ENCODE results near the gene ALK.

Gene ALK

GRCh38 chr2:29308366-29308765 is 613.0 kb downstream of the ALK start:
- no peak for DNase-seq

GRCh38 chr2:29307519-29307918 is 613.9 kb downstream of the ALK start:
- no peak for DNase-seq

- DNase-seq, result no peak
Measured at GRCh38 chr2:29305762-29306161, 615.6 kb downstream of the ALK start.

GRCh38 chr2:29304399-29305060 is 616.9 kb downstream of the ALK start:
- DNase-seq, result no peak

GRCh38 chr2:29296585-29296984 is 624.8 kb downstream of the ALK start:
- DNase-seq, result no peak

GRCh38 chr2:29295845-29296244 is 625.5 kb downstream of the ALK start:
- DNase-seq, result no peak

- no peak for DNase-seq
Measured at GRCh38 chr2:29293830-29294438, 627.5 kb downstream of the ALK start.

GRCh38 chr2:29290293-29291047 is 630.9 kb downstream of the ALK start:
- DNase-seq, result no peak

- no peak for DNase-seq
Measured at GRCh38 chr2:29284671-29285070, 636.7 kb downstream of the ALK start.

GRCh38 chr2:29281916-29282247 is 639.5 kb downstream of the ALK start:
- no peak for DNase-seq

- DNase-seq, result no peak
Measured at GRCh38 chr2:29281086-29281915, 640.1 kb downstream of the ALK start.

- DNase-seq, result no peak
Measured at GRCh38 chr2:29278966-29279365, 642.4 kb downstream of the ALK start.

GRCh38 chr2:29276151-29276550 is 645.2 kb downstream of the ALK start:
- DNase-seq, result no peak

- DNase-seq, result no peak
Measured at GRCh38 chr2:29275186-29275585, 646.2 kb downstream of the ALK start.

- DNase-seq, result no peak
Measured at GRCh38 chr2:29273685-29274611, 647.4 kb downstream of the ALK start.

- no peak for DNase-seq
Measured at GRCh38 chr2:29273004-29273684, 648.2 kb downstream of the ALK start.

GRCh38 chr2:29272311-29272710 is 649.1 kb downstream of the ALK start:
- no peak for DNase-seq

- DNase-seq, result no peak
Measured at GRCh38 chr2:29270701-29271121, 650.7 kb downstream of the ALK start.

- no peak for DNase-seq
Measured at GRCh38 chr2:29269765-29270109, 651.6 kb downstream of the ALK start.

- DNase-seq, result no peak
Measured at GRCh38 chr2:29269095-29269764, 652.2 kb downstream of the ALK start.

GRCh38 chr2:29267720-29268119 is 653.7 kb downstream of the ALK start:
- DNase-seq, result no peak
